GM23338 (cell line): ENCODE measurements around the gene ANKRD11.

Source experiments
- CREB1 ChIP-seq: fragments of 250-450 bp; sonication (Bioruptor Pico); IDR thresholded peaks from 2 replicates; pipeline ENCODE4 v1.5.0; 2020; ENCODE audit warnings: low read depth, mild to moderate bottlenecking, moderate library complexity
- CTCF ChIP-seq, 2 experiments: fragments of 200-600 bp in 1 of 2; sonication (generic) in 1 of 2; conservative IDR thresholded peaks; 2 replicates each; pipeline versions ENCODE4 v1.5.1 to v1.6.1; 2016 to 2017; ENCODE audit warnings: antibody characterized with exemption in 2 of 2, low read depth in 2 of 2, mild to moderate bottlenecking in 2 of 2, moderate library complexity in 1 of 2
- EZH2 ChIP-seq: fragments of 200-600 bp; sonication (generic); IDR thresholded peaks from one replicate; pipeline ENCODE4 v1.8.0; 2017; ENCODE audit warnings: antibody characterized with exemption, mild to moderate bottlenecking, low read depth; ENCODE audit not compliant: unreplicated experiment
- EZH2phosphoT487 ChIP-seq: fragments of 200-600 bp; sonication (generic); IDR thresholded peaks from one replicate; pipeline ENCODE4 v1.8.1; 2018; ENCODE audit warnings: antibody characterized with exemption; ENCODE audit not compliant: unreplicated experiment
- JUNB ChIP-seq: IDR thresholded peaks from one replicate; pipeline ENCODE4 v1.6.1; 2016; ENCODE audit warnings: antibody characterized with exemption; ENCODE audit not compliant: unreplicated experiment
- POLR2AphosphoS5 ChIP-seq: IDR thresholded peaks from 2 replicates; pipeline ENCODE4 v1.6.1; 2016; ENCODE audit warnings: antibody characterized with exemption, low read depth
- REST ChIP-seq: IDR thresholded peaks from one replicate; pipeline ENCODE4 v1.6.1; 2018; ENCODE audit warnings: antibody characterized with exemption; ENCODE audit not compliant: unreplicated experiment

GRCh38 chr16:89309438-89310122 is 180.8 kb downstream of the ANKRD11 start:
- TF ChIP-seq POLR2AphosphoS5 (no peak), CTCF (conservative IDR thresholded peaks at IDR 0.05; ENCODE audit: low read depth in 2 of 2) (no peak), JUNB (no peak), CREB1 (CRISPR knock-in tag) (no peak), EZH2 (no peak), REST (no peak), EZH2phosphoT487 (no peak)
